Measurements from ENCODE around the gene SULT1E1.

SULT1E1 gene

GRCh38 chr4:69881173-69881773 lies 21.3 kb upstream of the SULT1E1 start:
- no peaks in the 10 kb centered on the region for H3K79me2 ChIP-seq (ENCODE audit: low read length)
- no peak overlapping the region for H2AFZ ChIP-seq (ENCODE audit: low read depth, low read length)

DNA sequence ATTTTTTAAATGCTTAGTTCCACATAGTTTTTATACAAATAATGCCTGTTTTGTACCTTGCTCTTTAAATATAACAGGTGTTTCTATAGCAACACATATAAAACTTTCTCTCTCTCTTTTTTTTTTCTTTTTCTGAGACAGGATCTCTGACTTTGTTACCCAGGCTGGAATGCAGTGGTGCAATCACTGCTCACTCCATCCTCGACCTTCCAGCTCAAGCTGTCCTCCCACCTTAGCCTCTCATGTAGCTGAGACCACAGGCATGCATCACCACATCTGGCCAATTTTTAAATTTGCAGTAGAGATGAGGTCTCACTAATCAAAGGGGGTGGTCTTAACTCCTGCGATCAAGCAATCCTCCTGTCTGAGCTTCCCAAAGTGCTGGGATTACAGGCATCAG lies 18.3 kb upstream of the SULT1E1 start:
- no peak for TF ChIP-seq EZH2phosphoT487 (IDR thresholded peaks at IDR 0.05; ENCODE audit: low read depth)
- TF ChIP-seq, protein P1, sequence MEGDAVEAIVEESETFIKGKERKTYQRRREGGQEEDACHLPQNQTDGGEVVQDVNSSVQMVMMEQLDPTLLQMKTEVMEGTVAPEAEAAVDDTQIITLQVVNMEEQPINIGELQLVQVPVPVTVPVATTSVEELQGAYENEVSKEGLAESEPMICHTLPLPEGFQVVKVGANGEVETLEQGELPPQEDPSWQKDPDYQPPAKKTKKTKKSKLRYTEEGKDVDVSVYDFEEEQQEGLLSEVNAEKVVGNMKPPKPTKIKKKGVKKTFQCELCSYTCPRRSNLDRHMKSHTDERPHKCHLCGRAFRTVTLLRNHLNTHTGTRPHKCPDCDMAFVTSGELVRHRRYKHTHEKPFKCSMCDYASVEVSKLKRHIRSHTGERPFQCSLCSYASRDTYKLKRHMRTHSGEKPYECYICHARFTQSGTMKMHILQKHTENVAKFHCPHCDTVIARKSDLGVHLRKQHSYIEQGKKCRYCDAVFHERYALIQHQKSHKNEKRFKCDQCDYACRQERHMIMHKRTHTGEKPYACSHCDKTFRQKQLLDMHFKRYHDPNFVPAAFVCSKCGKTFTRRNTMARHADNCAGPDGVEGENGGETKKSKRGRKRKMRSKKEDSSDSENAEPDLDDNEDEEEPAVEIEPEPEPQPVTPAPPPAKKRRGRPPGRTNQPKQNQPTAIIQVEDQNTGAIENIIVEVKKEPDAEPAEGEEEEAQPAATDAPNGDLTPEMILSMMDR (IDR thresholded peaks at IDR 0.05; ENCODE audit: low read depth, low read length), result no peak
- Histone ChIP-seq H4K20me1 (ENCODE audit: insufficient read depth, low read length) (no peaks in the 10 kb centered on the region), H3K4me3 (ENCODE audit: low read length) (no peak overlapping the region), H3K9me3 (ENCODE audit: insufficient read depth, low read length) (no peaks in the 10 kb centered on the region), H3K27me3 (ENCODE audit: low read depth, low read length) (no peaks in the 10 kb centered on the region), H3K27ac (ENCODE audit: low read length) (no peak overlapping the region), H3K4me1 (ENCODE audit: low read length) (no peaks in the 10 kb centered on the region), H3K36me3 (replicated peaks; ENCODE audit: low read depth, low read length) (no peaks in the 10 kb centered on the region), H3K9ac (ENCODE audit: low read length) (no peak overlapping the region), H3K4me2 (ENCODE audit: low read length) (no peak overlapping the region), H3K79me2 (ENCODE audit: low read length) (no peaks in the 10 kb centered on the region), H2AFZ (ENCODE audit: low read depth, low read length) (no peak overlapping the region)

More at GRCh38 chr4:69881173-69881773, 21.3 kb upstream of the SULT1E1 start:
- TF ChIP-seq EZH2phosphoT487 (IDR thresholded peaks at IDR 0.05; ENCODE audit: low read depth), result no peak
- TF ChIP-seq, protein P1 (IDR thresholded peaks at IDR 0.05; ENCODE audit: low read depth, low read length), result peak; percentile 83
- Histone ChIP-seq H3K9me3 (ENCODE audit: insufficient read depth, low read length) (no peaks in the 10 kb centered on the region), H3K4me3 (ENCODE audit: low read length) (no peak overlapping the region), H3K27me3 (ENCODE audit: low read depth, low read length) (no peaks in the 10 kb centered on the region), H3K4me2 (ENCODE audit: low read length) (no peak overlapping the region), H4K20me1 (ENCODE audit: insufficient read depth, low read length) (no peaks in the 10 kb centered on the region), H3K9ac (ENCODE audit: low read length) (no peak overlapping the region), H3K4me1 (ENCODE audit: low read length) (no peaks in the 10 kb centered on the region), H3K27ac (ENCODE audit: low read length) (no peak overlapping the region), H3K36me3 (replicated peaks; ENCODE audit: low read depth, low read length) (no peaks in the 10 kb centered on the region)

DNA sequence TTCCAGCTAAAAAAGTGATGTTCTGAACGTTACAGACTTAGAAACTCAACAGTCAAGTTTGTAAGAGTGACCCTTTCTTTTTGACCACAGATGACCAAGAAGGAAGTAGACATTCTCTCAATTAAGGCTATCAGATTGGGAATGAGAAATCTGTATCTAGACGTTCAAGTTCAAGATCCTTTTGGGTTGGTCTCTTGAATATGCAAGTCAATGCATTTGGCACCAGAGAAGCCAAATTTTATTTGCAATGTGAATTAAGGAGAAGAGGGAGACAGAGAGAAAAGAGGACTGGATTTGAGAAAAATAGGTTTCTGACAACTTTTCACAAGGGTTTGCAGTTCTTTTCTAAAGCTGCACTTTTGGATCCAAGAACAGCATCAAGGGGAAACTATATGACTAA lies 17.5 kb upstream of the SULT1E1 start:
- Histone ChIP-seq H3K27me3 (ENCODE audit: low read depth, low read length) (no peaks in the 10 kb centered on the region), H2AFZ (ENCODE audit: low read depth, low read length) (peak overlapping the region; percentile 23; the same call in 1 of the 2 replicates)
- no peak for TF ChIP-seq EZH2phosphoT487 (IDR thresholded peaks at IDR 0.05; ENCODE audit: low read depth)
- TF ChIP-seq, protein P1 (IDR thresholded peaks at IDR 0.05; ENCODE audit: low read depth, low read length), result no peak

DNA sequence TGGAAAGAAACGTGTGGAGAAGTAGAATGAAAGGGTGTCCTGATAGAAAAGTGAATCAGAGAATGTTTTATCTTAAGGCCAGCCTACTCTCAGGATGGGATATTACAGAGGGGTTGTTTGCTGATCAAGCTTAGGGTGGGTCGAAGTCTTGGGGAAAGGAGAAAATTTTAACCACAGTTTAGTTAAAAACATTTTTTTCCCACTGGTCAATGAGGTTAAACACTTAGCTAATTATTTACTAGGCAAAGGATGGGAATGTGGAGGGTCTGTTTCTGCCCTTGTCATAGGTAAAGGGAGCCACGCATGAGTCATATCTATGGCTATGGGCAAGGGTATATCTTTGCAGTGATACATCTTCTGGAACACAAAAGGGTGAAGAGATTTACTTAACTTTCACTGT lies 16.1 kb upstream of the SULT1E1 start:
- no peak for TF ChIP-seq EZH2phosphoT487 (IDR thresholded peaks at IDR 0.05; ENCODE audit: low read depth)
- TF ChIP-seq, protein P1 (IDR thresholded peaks at IDR 0.05; ENCODE audit: low read depth, low read length), result no peak
- H3K4me2 ChIP-seq (ENCODE audit: low read length), result no peak overlapping the region
- H2AFZ ChIP-seq (ENCODE audit: low read depth, low read length), result no peak overlapping the region
- H4K20me1 ChIP-seq (ENCODE audit: insufficient read depth, low read length), result no peaks in the 10 kb centered on the region
- no peaks in the 10 kb centered on the region for H3K79me2 ChIP-seq (ENCODE audit: low read length)
- H3K9me3 ChIP-seq (ENCODE audit: insufficient read depth, low read length), result no peaks in the 10 kb centered on the region
- no peak overlapping the region for H3K4me3 ChIP-seq (ENCODE audit: low read length)
- H3K27me3 ChIP-seq (ENCODE audit: low read depth, low read length), result no peaks in the 10 kb centered on the region
- no peak overlapping the region for H3K9ac ChIP-seq (ENCODE audit: low read length)
- H3K4me1 ChIP-seq (ENCODE audit: low read length), result no peaks in the 10 kb centered on the region
- H3K27ac ChIP-seq (ENCODE audit: low read length), result no peak overlapping the region
- H3K36me3 ChIP-seq (replicated peaks; ENCODE audit: low read depth, low read length), result no peaks in the 10 kb centered on the region

More for the DNA sequence above, 17.5 kb upstream of the SULT1E1 start:
- Histone ChIP-seq H3K79me2 (ENCODE audit: low read length) (no peaks in the 10 kb centered on the region), H3K9ac (ENCODE audit: low read length) (no peak overlapping the region), H3K4me2 (ENCODE audit: low read length) (no peak overlapping the region), H4K20me1 (ENCODE audit: insufficient read depth, low read length) (no peaks in the 10 kb centered on the region), H3K36me3 (replicated peaks; ENCODE audit: low read depth, low read length) (no peaks in the 10 kb centered on the region), H3K9me3 (ENCODE audit: insufficient read depth, low read length) (no peaks in the 10 kb centered on the region), H3K4me1 (ENCODE audit: low read length) (no peaks in the 10 kb centered on the region), H3K27ac (ENCODE audit: low read length) (no peak overlapping the region), H3K4me3 (ENCODE audit: low read length) (no peak overlapping the region)
